Choroid plexus epithelial cell (primary cell): ENCODE results near the gene SDHAF1.

Experiments
- DNase-seq: peaks from one replicate; pipeline ENCODE4 v3.0.0-alpha.2; 2010; ENCODE audit warnings: low read depth
- H3K4me3 ChIP-seq: 2 replicates; pipeline ENCODE4 v1.5.1; 2011; ENCODE audit warnings: low read depth, mild to moderate bottlenecking, control low read depth, low read length, moderate library complexity
- CTCF ChIP-seq: conservative IDR thresholded peaks from 2 replicates; pipeline ENCODE4 v1.5.1; 2011; ENCODE audit warnings: low read depth, mild to moderate bottlenecking, control low read depth, inconsistent platforms, low read length, moderate library complexity

SDHAF1 gene

GRCh38 chr19:36025541-36025940 is 30.6 kb downstream of the SDHAF1 start:
- TF ChIP-seq CTCF: no peak
- no peak overlapping the region for H3K4me3 ChIP-seq
- DNase-seq: no peak

- H3K4me3 ChIP-seq: no peak overlapping the region
- TF ChIP-seq CTCF: no peak
- DNase-seq: no peak
These were observed 31.3 kb downstream of the SDHAF1 start for GRCh38 chr19:36026091-36026876.

- DNase-seq: no peak
- no peak overlapping the region for H3K4me3 ChIP-seq
- no peak for TF ChIP-seq CTCF
These were observed 32.7 kb downstream of the SDHAF1 start for GRCh38 chr19:36027696-36028095.

- TF ChIP-seq CTCF: no peak
- no peak for DNase-seq
- no peak overlapping the region for H3K4me3 ChIP-seq
These were observed 33.5 kb downstream of the SDHAF1 start for GRCh38 chr19:36028313-36029041.

GRCh38 chr19:36030264-36031148 is 35.5 kb downstream of the SDHAF1 start:
- peak; percentile 47 for DNase-seq
- TF ChIP-seq CTCF: peak; percentile 18
- H3K4me3 ChIP-seq: no peak overlapping the region

- no peak for TF ChIP-seq CTCF
- no peak overlapping the region for H3K4me3 ChIP-seq
- DNase-seq: no peak
These were observed 36.3 kb downstream of the SDHAF1 start for GRCh38 chr19:36031308-36031707.
